ENCODE results near the gene CYTH2.

DNA sequence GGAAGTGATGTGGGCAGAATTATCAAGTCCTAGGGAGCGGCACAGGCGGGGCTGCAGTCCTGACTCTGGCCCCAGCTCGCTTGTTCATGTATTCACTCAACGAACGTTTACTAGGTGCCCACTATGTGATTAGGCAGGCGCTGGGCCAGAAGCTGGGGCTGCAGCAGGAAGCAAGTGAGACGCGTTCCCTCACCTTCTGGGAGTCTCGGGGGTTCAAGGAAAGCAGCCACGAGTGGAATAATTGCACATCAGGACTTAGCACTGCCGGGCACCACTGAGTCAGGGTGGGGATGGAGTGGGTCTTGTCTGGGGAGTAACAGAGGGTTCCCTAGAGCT lies 44.9 kb downstream of the CYTH2 start:
- TF ChIP-seq, protein P1, sequence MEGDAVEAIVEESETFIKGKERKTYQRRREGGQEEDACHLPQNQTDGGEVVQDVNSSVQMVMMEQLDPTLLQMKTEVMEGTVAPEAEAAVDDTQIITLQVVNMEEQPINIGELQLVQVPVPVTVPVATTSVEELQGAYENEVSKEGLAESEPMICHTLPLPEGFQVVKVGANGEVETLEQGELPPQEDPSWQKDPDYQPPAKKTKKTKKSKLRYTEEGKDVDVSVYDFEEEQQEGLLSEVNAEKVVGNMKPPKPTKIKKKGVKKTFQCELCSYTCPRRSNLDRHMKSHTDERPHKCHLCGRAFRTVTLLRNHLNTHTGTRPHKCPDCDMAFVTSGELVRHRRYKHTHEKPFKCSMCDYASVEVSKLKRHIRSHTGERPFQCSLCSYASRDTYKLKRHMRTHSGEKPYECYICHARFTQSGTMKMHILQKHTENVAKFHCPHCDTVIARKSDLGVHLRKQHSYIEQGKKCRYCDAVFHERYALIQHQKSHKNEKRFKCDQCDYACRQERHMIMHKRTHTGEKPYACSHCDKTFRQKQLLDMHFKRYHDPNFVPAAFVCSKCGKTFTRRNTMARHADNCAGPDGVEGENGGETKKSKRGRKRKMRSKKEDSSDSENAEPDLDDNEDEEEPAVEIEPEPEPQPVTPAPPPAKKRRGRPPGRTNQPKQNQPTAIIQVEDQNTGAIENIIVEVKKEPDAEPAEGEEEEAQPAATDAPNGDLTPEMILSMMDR (IDR thresholded peaks at IDR 0.05): no peak
- TF ChIP-seq ZFX (IDR thresholded peaks at IDR 0.05; ENCODE audit: borderline replicate concordance): no peak
